Dedifferentiated amniotic fluid mesenchymal stem cell (primary cell): ENCODE results near the gene INTS4.
"Not testable (repeated sequence)": the region's sequence is repeated elsewhere in the genome, so short reads cannot be mapped to it uniquely, and the experiment has no call there.

Source experiments
- DNase-seq: peaks from one replicate; pipeline ENCODE4 v3.0.0-alpha.2; 2016; ENCODE audit errors: extremely low spot score

Gene INTS4

DNA sequence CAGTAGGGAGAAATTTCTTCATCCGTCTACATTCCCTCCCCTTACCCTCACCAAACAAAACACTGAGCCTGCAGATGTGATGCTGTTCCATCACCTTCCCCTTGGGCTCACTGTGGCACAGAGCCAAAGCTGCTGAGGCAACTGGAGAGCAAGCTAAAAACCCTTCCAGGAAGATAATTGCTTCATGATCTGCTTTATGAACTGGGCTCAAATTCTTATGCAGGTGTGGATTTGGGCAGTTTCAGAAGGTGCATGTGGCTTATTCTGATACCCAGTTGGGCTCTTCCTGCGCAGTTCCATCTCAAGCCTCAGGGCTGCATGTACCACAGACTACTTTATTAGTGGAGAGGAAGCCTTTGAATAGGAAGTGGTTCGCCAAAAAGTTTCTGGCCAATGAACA, 115.2 kb downstream of the INTS4 start:
- no peak for DNase-seq

DNA sequence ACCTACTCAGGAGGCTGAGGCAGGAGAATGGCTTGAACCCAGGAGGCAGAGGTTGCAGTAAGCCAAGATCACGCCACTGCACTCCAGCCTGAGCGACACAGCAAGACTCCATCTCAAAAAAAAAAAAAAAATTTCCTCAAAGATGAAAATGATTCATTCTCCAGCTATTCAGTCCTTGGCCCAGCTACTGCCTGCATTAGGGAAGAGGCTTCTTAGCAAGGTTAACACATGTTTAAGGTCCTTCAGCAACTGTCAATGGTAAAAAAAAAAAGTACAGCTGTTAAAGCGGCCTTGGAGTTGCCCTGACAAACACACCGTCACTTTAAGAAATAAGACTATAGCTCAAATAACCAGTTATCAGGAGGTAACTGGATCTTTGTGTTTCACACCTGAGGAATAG, 116.2 kb downstream of the INTS4 start:
- peak; percentile 77 for DNase-seq

GRCh38 chr11:77876045-77876444, 118.4 kb downstream of the INTS4 start:
- no peak for DNase-seq

GRCh38 chr11:77874206-77874605, 120.3 kb downstream of the INTS4 start:
- DNase-seq = no peak

- no peak for DNase-seq
Measured at GRCh38 chr11:77873345-77873744, 121.1 kb downstream of the INTS4 start.

DNA sequence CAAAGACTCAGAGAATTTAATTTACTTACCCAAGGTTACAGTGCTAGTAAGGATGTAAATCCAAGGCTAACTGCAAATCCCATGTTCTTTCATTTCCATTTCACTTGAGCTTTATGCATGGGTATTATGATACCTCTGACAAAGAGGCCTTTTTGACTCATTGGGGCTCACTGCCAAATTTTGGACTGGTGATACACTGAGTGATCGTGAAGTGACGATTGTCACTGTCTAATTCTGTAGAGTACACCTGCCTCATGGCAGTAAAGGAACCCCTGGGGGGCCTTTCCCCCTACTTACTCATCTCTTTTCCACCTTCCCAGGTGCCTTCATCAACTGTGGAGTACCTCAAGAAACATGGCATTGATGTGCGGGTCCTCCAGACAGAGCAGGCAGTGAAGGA, 122.6 kb downstream of the INTS4 start:
- DNase-seq = no peak

- DNase-seq = no peak
Measured at GRCh38 chr11:77868744-77869143, 125.7 kb downstream of the INTS4 start.

- no peak for DNase-seq
Measured at GRCh38 chr11:77866336-77866735, 128.1 kb downstream of the INTS4 start.

GRCh38 chr11:77865805-77866204, 128.7 kb downstream of the INTS4 start:
- no peak for DNase-seq

DNA sequence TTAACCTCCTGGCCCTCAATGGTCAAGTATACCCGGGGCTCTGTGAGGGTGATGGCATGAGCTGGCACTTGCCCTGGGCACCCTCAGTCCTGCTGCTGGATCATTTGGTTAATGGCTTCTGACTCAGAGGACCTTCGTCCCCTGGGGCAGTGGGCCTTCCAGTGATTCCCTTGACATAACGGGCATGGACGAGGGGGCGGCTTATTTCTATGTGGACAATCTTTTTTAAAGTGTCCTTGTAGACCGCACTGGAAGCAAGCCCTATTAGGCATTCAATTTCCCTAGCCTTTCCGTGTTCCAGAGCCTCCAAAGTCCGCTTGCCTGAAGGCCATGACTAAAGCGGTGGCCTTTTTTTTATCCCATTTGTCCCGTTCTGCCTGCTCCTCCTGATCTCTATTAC, 133.0 kb downstream of the INTS4 start:
- not testable (repeated sequence) for DNase-seq

DNA sequence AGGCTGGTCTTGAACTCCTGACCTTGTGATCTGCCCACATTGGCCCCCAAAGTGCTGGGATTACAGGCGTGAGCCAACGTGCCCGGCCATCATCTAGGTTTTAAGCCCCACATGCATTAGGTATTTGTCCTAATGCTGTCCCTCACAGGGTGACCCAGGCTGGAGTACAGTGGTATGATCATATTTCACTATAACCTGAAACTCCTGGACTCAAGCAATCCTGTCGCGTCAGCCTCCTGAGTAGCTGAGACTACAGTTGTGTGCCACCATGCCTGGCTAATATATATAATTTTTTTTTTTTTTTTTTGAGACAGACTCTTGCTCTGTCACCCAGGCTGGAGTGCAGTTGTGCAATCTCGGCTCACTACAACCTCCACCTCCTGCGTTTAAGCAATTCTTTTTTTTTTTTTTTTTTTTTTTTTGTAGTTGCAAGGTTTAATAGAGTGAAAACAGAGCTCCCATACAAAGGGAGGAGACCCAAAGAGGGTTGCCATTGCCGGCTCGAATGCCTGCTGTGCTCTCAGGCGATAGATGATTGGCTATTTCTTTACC, 136.5 kb downstream of the INTS4 start:
- DNase-seq = not testable (repeated sequence)

DNA sequence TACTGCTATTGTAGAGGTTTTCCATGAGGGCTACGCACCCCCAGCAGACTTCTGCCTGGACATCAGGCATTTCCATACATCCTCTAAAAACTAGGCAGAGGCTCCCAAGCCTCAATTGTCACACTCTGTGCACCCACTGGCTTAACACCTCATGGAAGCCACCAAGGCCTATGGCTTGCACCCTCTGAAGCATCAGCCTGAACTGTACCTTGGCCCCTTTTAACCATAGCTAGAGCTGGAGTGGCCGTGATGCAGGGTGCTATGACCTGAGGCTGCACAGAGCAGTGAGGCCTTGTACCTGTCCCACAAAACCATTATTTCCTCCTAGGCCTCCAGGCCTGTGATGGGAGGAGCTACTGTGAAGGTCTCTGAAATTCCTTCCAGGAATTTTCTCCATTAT, 139.6 kb downstream of the INTS4 start:
- no peak for DNase-seq

- no peak for DNase-seq
Measured at GRCh38 chr11:77851503-77851902, 143.0 kb downstream of the INTS4 start.

GRCh38 chr11:77843700-77844099, 150.8 kb downstream of the INTS4 start:
- not testable (repeated sequence) for DNase-seq

GRCh38 chr11:77842441-77843121, 151.9 kb downstream of the INTS4 start:
- DNase-seq = no peak

- no peak for DNase-seq
Measured at GRCh38 chr11:77833302-77833701, 161.2 kb downstream of the INTS4 start.

DNA sequence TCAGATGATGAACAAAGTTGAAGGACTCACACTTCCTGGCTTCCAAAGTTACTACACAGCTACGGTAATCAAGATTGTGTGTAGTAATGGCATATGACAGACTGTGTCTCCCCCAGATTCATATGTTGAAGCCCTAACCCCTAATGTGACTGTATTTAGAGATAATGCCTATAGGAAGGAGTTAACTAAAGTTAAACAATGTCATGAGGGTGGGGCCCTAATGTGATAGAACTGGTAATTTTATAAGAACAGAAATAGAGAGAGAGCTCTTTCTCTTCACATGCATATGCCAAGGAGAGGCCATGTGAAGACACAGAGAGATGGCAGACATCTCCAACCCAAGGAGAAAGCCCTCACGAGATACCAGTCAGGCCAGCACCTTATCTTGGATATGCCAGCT, 165.5 kb downstream of the INTS4 start:
- DNase-seq = no peak
